H9 (cell line): ENCODE results near the gene ECEL1. TPM values are rescaled to one million over a fixed set of nuclear protein-coding genes. Genes with fewer than 3 reads are reported as not detected.

Experiments used
- DNase-seq: peaks from one replicate; pipeline ENCODE4 v3.0.0-alpha.2; 2017
- H2AFZ ChIP-seq: one replicate; pipeline ENCODE4 v1.6.1; 2013; ENCODE audit warnings: mild to moderate bottlenecking, low read length, control low read depth, moderate library complexity
- H2AK5ac ChIP-seq: 2 replicates; pipeline ENCODE4 v1.6.1; 2013; ENCODE audit warnings: low read length, control low read depth, mixed read lengths; ENCODE audit not compliant: insufficient read length
- H2BK120ac ChIP-seq: one replicate; pipeline ENCODE4 v1.6.1; 2013; ENCODE audit warnings: low read depth, mild to moderate bottlenecking, low read length, control low read depth, inconsistent platforms; ENCODE audit not compliant: poor library complexity, severe bottlenecking
- H2BK12ac ChIP-seq: 2 replicates; pipeline ENCODE4 v1.6.1; 2013; ENCODE audit warnings: low read length, control low read depth, mixed read lengths, low read depth; ENCODE audit not compliant: insufficient read length
- H2BK15ac ChIP-seq: 2 replicates; pipeline ENCODE4 v1.6.1; 2013; ENCODE audit warnings: low read depth, low read length, control low read depth
- H2BK20ac ChIP-seq: one replicate; pipeline ENCODE4 v1.6.1; 2013; ENCODE audit warnings: low read depth, mild to moderate bottlenecking, low read length, control low read depth, inconsistent platforms; ENCODE audit not compliant: poor library complexity, severe bottlenecking
- H2BK5ac ChIP-seq: 2 replicates; pipeline ENCODE4 v1.6.1; 2013; ENCODE audit warnings: low read length, control low read depth, mixed read lengths; ENCODE audit not compliant: insufficient read length
- H3K14ac ChIP-seq: 2 replicates; pipeline ENCODE4 v1.6.1; 2013; ENCODE audit warnings: low read length, control low read depth; ENCODE audit not compliant: insufficient read depth
- H3K18ac ChIP-seq: 2 replicates; pipeline ENCODE4 v1.6.1; 2013; ENCODE audit warnings: low read depth, mild to moderate bottlenecking, mixed read lengths, low read length, control low read depth; ENCODE audit not compliant: insufficient read length
- H3K23ac ChIP-seq: 2 replicates; pipeline ENCODE4 v1.6.1; 2013; ENCODE audit warnings: low read length, control low read depth, mixed read lengths, low read depth; ENCODE audit not compliant: insufficient read length
- H3K23me2 ChIP-seq: 2 replicates; pipeline ENCODE4 v1.6.1; 2013; ENCODE audit warnings: low read depth, mild to moderate bottlenecking, mixed read lengths, low read length, control low read depth; ENCODE audit not compliant: insufficient read length, poor library complexity, severe bottlenecking
- H3K27ac ChIP-seq: 2 replicates; pipeline ENCODE4 v1.5.1; 2013; ENCODE audit warnings: low read length, control low read depth, mixed read lengths, low read depth; ENCODE audit not compliant: insufficient read length
- H3K27me3 ChIP-seq: 2 replicates; pipeline ENCODE4 v1.6.1; 2013; ENCODE audit warnings: low read length, control low read depth, inconsistent platforms; ENCODE audit not compliant: insufficient read depth
- H3K4ac ChIP-seq: 2 replicates; pipeline ENCODE4 v1.6.1; 2013; ENCODE audit warnings: low read depth, mild to moderate bottlenecking, control low read depth, inconsistent platforms, low read length, moderate library complexity
- H3K4me1 ChIP-seq: 2 replicates; pipeline ENCODE4 v1.6.1; 2013; ENCODE audit warnings: low read length, control low read depth, inconsistent platforms; ENCODE audit not compliant: insufficient read depth
- H3K4me2 ChIP-seq: 2 replicates; pipeline ENCODE4 v1.6.1; 2013; ENCODE audit warnings: low read length, control low read depth, mixed read lengths; ENCODE audit not compliant: insufficient read length, insufficient read depth
- H3K56ac ChIP-seq: 2 replicates; pipeline ENCODE4 v1.6.1; 2013; ENCODE audit warnings: low read depth, mild to moderate bottlenecking, mixed read lengths, low read length, control low read depth; ENCODE audit not compliant: insufficient read length
- H3K79me1 ChIP-seq: 2 replicates; pipeline ENCODE4 v1.6.1; 2013; ENCODE audit warnings: low read depth, mild to moderate bottlenecking, moderate library complexity, low read length, control low read depth, inconsistent platforms; ENCODE audit not compliant: insufficient read depth, poor library complexity, severe bottlenecking
- H3K79me2 ChIP-seq: 2 replicates; pipeline ENCODE4 v1.6.1; 2013; ENCODE audit warnings: low read length, control low read depth, inconsistent platforms; ENCODE audit not compliant: insufficient read depth
- H3K9ac ChIP-seq: 2 replicates; pipeline ENCODE4 v1.6.1; 2013; ENCODE audit warnings: low read length, control low read depth, mixed read lengths; ENCODE audit not compliant: insufficient read length; ENCODE audit errors: extremely low read depth
- H3K9me3 ChIP-seq: one replicate; pipeline ENCODE4 v1.6.1; 2013; ENCODE audit warnings: low read depth, low read length, inconsistent platforms; ENCODE audit not compliant: control insufficient read depth
- H3T11ph ChIP-seq: one replicate; pipeline ENCODE4 v1.6.1; 2013; ENCODE audit warnings: mild to moderate bottlenecking, low read length, control low read depth, inconsistent platforms
- H4K20me1 ChIP-seq: one replicate; pipeline ENCODE4 v1.6.1; 2013; ENCODE audit not compliant: control insufficient read depth, insufficient read length, insufficient read depth
- H4K5ac ChIP-seq: 2 replicates; pipeline ENCODE4 v1.6.1; 2013; ENCODE audit warnings: low read depth, mild to moderate bottlenecking, mixed read lengths, low read length, control low read depth; ENCODE audit not compliant: insufficient read length
- H4K8ac ChIP-seq: replicated peaks from 2 replicates; pipeline ENCODE4 v1.6.1; 2013; ENCODE audit warnings: low read length, control low read depth, mixed read lengths, low read depth; ENCODE audit not compliant: insufficient read length
- H4K91ac ChIP-seq: 2 replicates; pipeline ENCODE4 v1.6.1; 2013; ENCODE audit warnings: low read depth, mild to moderate bottlenecking, moderate library complexity, mixed read lengths, low read length, control low read depth; ENCODE audit not compliant: insufficient read length
- H3K27ac Mint-ChIP-seq, 3 experiments: 2 replicates in 2 of 3; 3 replicates in 1 of 3; pipeline ENCODE4 v1.8.0; 2020 to 2021; ENCODE audit warnings: mixed read lengths in 3 of 3, mild to moderate bottlenecking in 1 of 3, moderate library complexity in 1 of 3
- H3K27me3 Mint-ChIP-seq: 2 replicates; pipeline ENCODE4 v1.8.0; 2021; ENCODE audit warnings: low read depth, mild to moderate bottlenecking, moderate library complexity, mixed read lengths
- H3K36me3 Mint-ChIP-seq, 3 experiments: 2 replicates in 2 of 3; 3 replicates in 1 of 3; pipeline ENCODE4 v1.8.0; 2020 to 2021; ENCODE audit warnings: low read depth in 3 of 3, mixed read lengths in 3 of 3; ENCODE audit not compliant: insufficient read depth in 1 of 3
- H3K4me1 Mint-ChIP-seq, 2 experiments: 2 replicates each; pipeline ENCODE4 v1.8.0; 2020; ENCODE audit warnings: mixed read lengths in 2 of 2
- H3K4me3 Mint-ChIP-seq, 2 experiments: 2 replicates in 1 of 2; 3 replicates in 1 of 2; pipeline ENCODE4 v1.8.0; 2020 to 2021; ENCODE audit warnings: mild to moderate bottlenecking in 2 of 2, mixed read lengths in 2 of 2, moderate library complexity in 1 of 2
- H3K9me3 Mint-ChIP-seq, 2 experiments: 2 replicates in 1 of 2; 3 replicates in 1 of 2; pipeline ENCODE4 v1.8.0; 2020; ENCODE audit warnings: mild to moderate bottlenecking in 2 of 2, mixed read lengths in 2 of 2, moderate library complexity in 1 of 2
- CTCF ChIP-seq: fragments of 200-600 bp; sonication (generic); conservative IDR thresholded peaks from 3 replicates; pipeline ENCODE4 v1.8.0; 2021; ENCODE audit warnings: antibody characterized with exemption, mild to moderate bottlenecking
- WGBS: extraction: QIAGEN DNeasy Blood & Tissue Kit; methylation state at CpG from one replicate; pipeline ENCODE4 v1.1.7; 2013; ENCODE audit warnings: missing lambda C conversion rate, low lambda C conversion rate, mixed read lengths; ENCODE audit not compliant: insufficient read length; ENCODE audit errors: extremely low coverage; 5-methylcytosine and 5-hydroxymethylcytosine counted together
- total RNA-seq: library from RNA; stranded (reverse); gene quantifications from 2 replicates; pipeline ENCODE4 v1.2.1, GENCODE V29; 2021

ECEL1 gene
- total RNA-seq, 1 experiment from 2014 or later = 8.4 TPM

- Histone ChIP-seq H2BK120ac (no peak overlapping the region), H3K4me1 (no peaks in the 10 kb centered on the region), H2BK15ac (no peak overlapping the region), H3K56ac (no peak overlapping the region), H3K27me3 (no peaks in the 10 kb centered on the region; the same call in 1 of the 2 replicates), H4K5ac (no peak overlapping the region), H3K9me3 (no peaks in the 10 kb centered on the region), H3K9ac (no peak overlapping the region), H2AFZ (no peak overlapping the region), H2BK5ac (no peak overlapping the region), H4K8ac (no peak overlapping the region), H3K79me1 (no peaks in the 10 kb centered on the region), H3K23ac (no peak overlapping the region), H3K4me2 (no peak overlapping the region), H3K14ac (no peak overlapping the region), H3K18ac (no peak overlapping the region), H3K4ac (no peak overlapping the region), H3K79me2 (no peaks in the 10 kb centered on the region), H2AK5ac (no peak overlapping the region), H3K23me2 (no peaks in the 10 kb centered on the region), H3T11ph (no peak overlapping the region), H2BK20ac (no peak overlapping the region), H2BK12ac (no peak overlapping the region), H4K20me1 (no peaks in the 10 kb centered on the region), H4K91ac (no peak overlapping the region), H3K27ac (no peak overlapping the region)
- TF ChIP-seq CTCF = peak; percentile 53
- Mint-ChIP-seq H3K4me1 (peaks cover 15 to 21% of the 10 kb centered on the region in 2 experiments), H3K27me3 (peaks cover 2% of the 10 kb centered on the region), H3K9me3 (no peaks in the 10 kb centered on the region; a peak in 1 of 5 replicates), H3K4me3 (no peak overlapping the region), H3K36me3 (no peaks in the 10 kb centered on the region; a peak in 1 of 7 replicates), H3K27ac (no peak overlapping the region)
- no CpG with 5 or more reads among the region's 5 CpGs for WGBS
- DNase-seq = no peak
These were observed 47.9 kb downstream of the ECEL1 start for GRCh38 chr2:232439758-232440135.
